IMR-90 (cell line): ENCODE results near the gene SCRN2. TPM values are rescaled to one million over a fixed set of nuclear protein-coding genes. Genes with fewer than 3 reads are reported as not detected.
A peak's percentile ranks its signal among the peaks of the same experiment; 100 is the strongest.

Experiments used
- ATAC-seq: fragments of 200-7000 bp; cut with Tn5 transposase; 2 replicates; pipeline ENCODE4 v1.9.1; 2020; ENCODE audit warnings: low read depth, mild to moderate bottlenecking, moderate library complexity
- Bru-seq: library from RNA; stranded (reverse); fragments of 400-500 nt; gene quantifications from one replicate; lab custom pipeline; 2021; lab: Mats Ljungman, UMichigan
- BruChase-seq, 2 experiments: library from RNA; stranded (reverse); fragments of 400-500 nt; gene quantifications; one replicate each; lab custom pipeline; 2021; lab: Mats Ljungman, UMichigan
- BruUV-seq: library from RNA; stranded (reverse); fragments of 400-500 nt; replicated peaks from 2 replicates; lab custom pipeline; 2021; lab: Mats Ljungman, UMichigan
- CTCF ChIA-PET: fragments of 300-600 bp; formaldehyde crosslinking; extraction: SDS; loops from one replicate; lab custom pipeline; 2021; ENCODE audit warnings: antibody characterized with exemption; lab: Yijun Ruan, JAX
- POLR2A ChIA-PET: fragments of 300-600 bp; sonication (Branson Sonifier 250); formaldehyde crosslinking; loops from one replicate; lab custom pipeline; 2022; ENCODE audit warnings: antibody characterized with exemption; ENCODE audit not compliant: unreplicated experiment; lab: Charles Lee
- DNase-seq: peaks from one replicate; pipeline ENCODE4 v3.0.0; 2013
- H2AFZ ChIP-seq: replicated peaks from 2 replicates; pipeline ENCODE3; 2013; ENCODE audit warnings: low read length, mild to moderate bottlenecking; ENCODE audit not compliant: poor library complexity
- H2AK5ac ChIP-seq: 2 replicates; pipeline ENCODE4 v1.6.1; 2013; ENCODE audit warnings: low read depth, low read length, inconsistent platforms
- H2AK9ac ChIP-seq: replicated peaks from 2 replicates; pipeline ENCODE3; 2013; ENCODE audit warnings: mild to moderate bottlenecking, low read depth, low read length, moderate library complexity; ENCODE audit not compliant: poor library complexity
- H2BK120ac ChIP-seq: 2 replicates; pipeline ENCODE4 v1.6.1; 2013; ENCODE audit warnings: low read depth, low read length, inconsistent platforms
- H2BK15ac ChIP-seq: 3 replicates; pipeline ENCODE4 v1.6.1; 2013; ENCODE audit warnings: low read depth, low read length, inconsistent platforms
- H2BK20ac ChIP-seq: 2 replicates; pipeline ENCODE4 v1.6.1; 2013; ENCODE audit warnings: low read depth, mild to moderate bottlenecking, inconsistent platforms, low read length, moderate library complexity
- H2BK5ac ChIP-seq: 2 replicates; pipeline ENCODE4 v1.6.1; 2013; ENCODE audit warnings: mild to moderate bottlenecking, low read depth, low read length, inconsistent platforms; ENCODE audit not compliant: poor library complexity, severe bottlenecking
- H3K14ac ChIP-seq: replicated peaks from 2 replicates; pipeline ENCODE4 v1.6.1; 2013; ENCODE audit warnings: low read depth, low read length, inconsistent platforms
- H3K18ac ChIP-seq: 2 replicates; pipeline ENCODE4 v1.6.1; 2013; ENCODE audit warnings: low read depth, low read length, control low read depth
- H3K23ac ChIP-seq: 2 replicates; pipeline ENCODE4 v1.6.1; 2013; ENCODE audit warnings: low read depth, low read length, inconsistent platforms
- H3K27ac ChIP-seq: 2 replicates; pipeline ENCODE4 v1.5.1; 2013; ENCODE audit warnings: mild to moderate bottlenecking, control low read depth, low read length; ENCODE audit not compliant: insufficient read depth
- H3K27me3 ChIP-seq: 2 replicates; pipeline ENCODE4 v1.6.1; 2013; ENCODE audit warnings: low read length; ENCODE audit not compliant: control insufficient read depth, insufficient read depth
- H3K36me3 ChIP-seq: 2 replicates; pipeline ENCODE4 v1.6.1; 2013; ENCODE audit warnings: low read length, mixed read lengths; ENCODE audit not compliant: control insufficient read depth, insufficient read depth
- H3K4ac ChIP-seq: 2 replicates; pipeline ENCODE4 v1.6.1; 2013; ENCODE audit warnings: low read depth, low read length, inconsistent platforms
- H3K4me1 ChIP-seq: 2 replicates; pipeline ENCODE4 v1.6.1; 2013; ENCODE audit warnings: low read length, mixed read lengths; ENCODE audit not compliant: control insufficient read depth, insufficient read depth
- H3K4me2 ChIP-seq: 2 replicates; pipeline ENCODE4 v1.6.1; 2013; ENCODE audit warnings: low read depth, mild to moderate bottlenecking, control low read depth, low read length, moderate library complexity
- H3K4me3 ChIP-seq: 2 replicates; pipeline ENCODE4 v1.5.1; 2013; ENCODE audit warnings: low read depth, mild to moderate bottlenecking, control low read depth, low read length, moderate library complexity; ENCODE audit not compliant: insufficient read depth
- H3K56ac ChIP-seq: 2 replicates; pipeline ENCODE4 v1.6.1; 2013; ENCODE audit warnings: low read length, inconsistent platforms; ENCODE audit not compliant: insufficient read depth; ENCODE audit errors: extremely low read depth
- H3K79me1 ChIP-seq, 2 experiments: 2 replicates each; pipeline ENCODE4 v1.6.1; 2013; ENCODE audit warnings: low read length in 2 of 2, inconsistent platforms in 1 of 2, low read depth in 1 of 2
- H3K9ac ChIP-seq: 2 replicates; pipeline ENCODE4 v1.6.1; 2013; ENCODE audit warnings: low read depth, low read length, control low read depth
- H3K9me1 ChIP-seq: 2 replicates; pipeline ENCODE4 v1.6.1; 2013; ENCODE audit warnings: low read length, inconsistent platforms; ENCODE audit not compliant: insufficient read depth
- H3K9me3 ChIP-seq: 2 replicates; pipeline ENCODE4 v1.6.1; 2013; ENCODE audit warnings: low read length; ENCODE audit not compliant: control insufficient read depth, insufficient read depth
- H4K20me1 ChIP-seq: 2 replicates; pipeline ENCODE4 v1.6.1; 2013; ENCODE audit warnings: low read length, inconsistent platforms; ENCODE audit not compliant: insufficient read depth
- H4K5ac ChIP-seq: 2 replicates; pipeline ENCODE4 v1.6.1; 2013; ENCODE audit warnings: mild to moderate bottlenecking, low read depth, low read length, control low read depth
- H4K8ac ChIP-seq, 2 experiments: 2 replicates each; pipeline ENCODE4 v1.6.1; 2013; ENCODE audit warnings: low read depth in 2 of 2, low read length in 2 of 2, control low read depth in 1 of 2, inconsistent platforms in 1 of 2
- H4K91ac ChIP-seq: 2 replicates; pipeline ENCODE4 v1.6.1; 2013; ENCODE audit warnings: low read depth, low read length, inconsistent platforms; ENCODE audit not compliant: insufficient read depth
- BHLHE40 ChIP-seq: fragments of 150-350 bp; IDR thresholded peaks from 2 replicates; pipeline ENCODE4 v1.6.1; 2016; ENCODE audit warnings: mild to moderate bottlenecking, low read depth, low read length
- CEBPB ChIP-seq: IDR thresholded peaks from 2 replicates; pipeline ENCODE4 v1.6.1; 2012; ENCODE audit warnings: low read depth, low read length, improper control_type of control experiment
- FOS ChIP-seq: fragments of 150-350 bp; IDR thresholded peaks from 2 replicates; pipeline ENCODE4 v1.6.1; 2016; ENCODE audit warnings: low read depth, low read length
- MXI1 ChIP-seq: IDR thresholded peaks from 2 replicates; pipeline ENCODE4 v1.6.1; 2012; ENCODE audit warnings: low read depth, mild to moderate bottlenecking, low read length, moderate library complexity, borderline replicate concordance
- NFE2L2 ChIP-seq: fragments of 150-350 bp; IDR thresholded peaks from 2 replicates; pipeline ENCODE4 v1.6.1; 2016; ENCODE audit warnings: low read depth, mild to moderate bottlenecking, low read length
- RAD21 ChIP-seq: IDR thresholded peaks from 2 replicates; pipeline ENCODE4 v1.6.1; 2012; ENCODE audit warnings: low read length, improper control_type of control experiment
- RFX5 ChIP-seq: IDR thresholded peaks from 2 replicates; pipeline ENCODE4 v1.8.0; 2012; ENCODE audit warnings: low read depth, mild to moderate bottlenecking, low read length, moderate library complexity
- SMC3 ChIP-seq: fragments of 150-350 bp; IDR thresholded peaks from 2 replicates; pipeline ENCODE4 v1.6.1; 2016; ENCODE audit warnings: low read depth, mild to moderate bottlenecking, antibody characterized with exemption, low read length, moderate library complexity
- WGBS, 2 experiments: methylation state at CpG; one replicate each; pipeline versions ENCODE4 v1.1.5 to v1.1.7; 2013; ENCODE audit warnings: missing lambda C conversion rate in 2 of 2; ENCODE audit not compliant: insufficient read length in 1 of 2; ENCODE audit errors: extremely low coverage in 2 of 2; 5-methylcytosine and 5-hydroxymethylcytosine counted together
- dilution Hi-C: fragments of 300-500 bp; cut with HindIII; formaldehyde crosslinking; loops from one replicate; pipeline ENCODE4 v1.14.3; 2018; ENCODE audit warnings: low sequenced_read_pairs; ENCODE audit not compliant: unreplicated experiment
- in situ Hi-C: fragments of 300-500 bp; cut with MboI; formaldehyde crosslinking; loops from 3 replicates; pipeline ENCODE4 v1.14.3; 2019; ENCODE audit warnings: low sequenced_read_pairs, inconsistent platforms, mixed read lengths
- intact Hi-C: fragments of 100-400 bp; cut with micrococcal nuclease; formaldehyde crosslinking; loops from 2 replicates; pipeline ENCODE4 v1.10.0; 2022
- long read RNA-seq: library from polyadenylated mRNA; unstranded; transcript quantifications from one replicate; pipeline ENCODE4 v2.0.0, GENCODE V29; 2021; ENCODE audit not compliant: unreplicated experiment
- polyA plus RNA-seq, 3 experiments: library from polyadenylated mRNA; depleted of rRNA; stranded (reverse); fragments of >200 nt; gene quantifications; 2 replicates each; pipeline ENCODE4 v1.2.3, GENCODE V29; 2012; ENCODE audit warnings: low replicate concordance in 1 of 3
- total RNA-seq: library from RNA; depleted of rRNA; stranded (reverse); fragments of >200 nt; gene quantifications from 2 replicates; pipeline ENCODE4 v1.2.3, GENCODE V29; 2012; rRNA removed
- TF ChIP-seq, protein P1 (sequence below): conservative IDR thresholded peaks from 2 replicates; pipeline ENCODE4 v1.5.1; 2012; ENCODE audit warnings: mild to moderate bottlenecking, low read depth, low read length, improper control_type of control experiment
- TF ChIP-seq, protein P2 (sequence below): fragments of 150-350 bp; IDR thresholded peaks from 2 replicates; pipeline ENCODE4 v1.6.1; 2017; ENCODE audit warnings: mild to moderate bottlenecking, antibody characterized with exemption, low read length, low read depth

Gene SCRN2
- total RNA-seq (14.7 and 17.2 TPM in 2 replicates), polyA plus RNA-seq (2012; rRNA removed) (27.6 and 31.0 TPM in 2 replicates), Bru-seq, nascent RNA (percentile 45 among the genes with signal in this experiment), BruChase-seq, experiment 1, labeled RNA remaining after a 6-hour chase (percentile 56 among the genes with signal in this experiment), BruChase-seq, experiment 2, labeled RNA remaining after a 2-hour chase (percentile 56 among the genes with signal in this experiment)
- 16.3 and 34.7 TPM in 2 replicates for polyA plus RNA-seq (2012; cell fraction: cytosol; rRNA removed)
- 122 and 248 TPM in 2 replicates for polyA plus RNA-seq (2012; cell fraction: nucleus; rRNA removed; ENCODE audit: low replicate concordance)
- long read RNA-seq, transcript SCRN2-201 (8 exons, 1,548 nt): major isoform, 13 of 38 reads
- long read RNA-seq, transcript SCRN2-212 (7 exons, 1,745 nt): minor isoform, 7 of 38 reads
- long read RNA-seq, partial matches to known transcripts: 4 of 38 reads
- long read RNA-seq, other reads (novel, unspliced or antisense): 13 of 38 reads

DNA sequence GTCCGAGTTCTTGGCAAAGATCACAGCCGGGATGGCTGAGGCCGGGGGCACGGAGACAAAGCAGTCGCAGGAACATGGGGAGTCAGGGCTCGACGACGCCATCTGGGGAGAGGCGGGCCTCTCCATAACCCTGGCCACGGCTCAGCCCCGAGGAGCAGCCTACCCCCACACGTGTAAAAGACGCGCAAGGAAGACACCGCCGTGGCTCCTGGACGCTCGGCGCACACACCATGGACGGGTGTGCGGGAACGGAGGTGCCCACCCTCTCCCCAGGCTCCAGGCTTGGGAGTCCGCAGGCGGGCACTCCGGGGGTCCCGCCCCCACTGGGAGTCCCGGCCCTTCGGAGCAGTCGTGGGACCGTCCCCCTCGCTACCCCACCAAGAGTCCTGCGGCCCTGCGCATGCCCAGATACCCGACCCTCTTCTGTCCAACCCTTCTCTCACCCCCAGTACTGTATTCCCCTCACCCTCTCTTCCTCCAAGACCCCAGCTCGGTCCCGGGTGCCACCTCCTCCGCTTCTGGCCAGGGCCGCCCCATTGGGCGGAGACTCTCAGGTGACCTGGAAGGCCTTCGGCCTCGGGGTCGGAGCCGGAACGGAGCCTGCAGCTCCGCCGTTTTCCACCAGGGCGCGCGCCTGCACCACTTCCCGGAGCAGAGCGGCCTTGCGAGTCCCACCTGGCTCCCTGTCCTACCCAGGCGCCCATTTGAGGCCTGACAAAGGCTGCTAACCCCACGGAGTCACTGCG, at the start of gene SCRN2:
SCRN2 (minus strand) TSS at position 532 of the 746 bp plus-strand sequence; CDS start at position 102, 430 bp downstream.
- peaks cover 4% of the 10 kb centered on the region; the same call in 1 of the 2 replicates for H3K9me1 ChIP-seq
- intact Hi-C loops (loop anchor here (1.0 to 5.0 kb wide), 3 partner anchors 49 to 177 kb away; no protein-coding TSS in a partner anchor), in situ Hi-C loops (loop anchor here (5.0 kb wide), 2 partner anchors 51 to 176 kb away; no protein-coding TSS in a partner anchor), dilution Hi-C loops (no loop called here)
- peak within 1 kb of the TSS; percentile 49 for H3K27ac ChIP-seq
- H3K23ac ChIP-seq: peak within 1 kb of the TSS; percentile 72; the same call in 1 of the 2 replicates
- DNase-seq (peak; percentile 68), ATAC-seq (peak; percentile 95)
- H4K5ac ChIP-seq: peak within 1 kb of the TSS; percentile 31
- peak within 1 kb of the TSS; percentile 90 for H3K4ac ChIP-seq
- peak within 1 kb of the TSS; percentile 43 for H2BK120ac ChIP-seq
- H4K20me1 ChIP-seq: no peaks in the 10 kb centered on the region
- peak within 1 kb of the TSS; percentile 98 for H2AFZ ChIP-seq
- H3K18ac ChIP-seq: peak within 1 kb of the TSS; percentile 8; the same call in 1 of the 2 replicates
- 2% methylated on average over 40 of the region's 55 CpGs; no CpG with 5 or more reads in 1 of the 2 experiments for WGBS, 2 experiments
- H2BK15ac ChIP-seq: no peak within 1 kb of the TSS
- H3K79me1 ChIP-seq: peaks cover 8 to 22% of the 10 kb centered on the region in 2 experiments; a peak in 3 of 4 replicates
- peak within 1 kb of the TSS; percentile 67 for H3K9ac ChIP-seq
- peak within 1 kb of the TSS; percentile 58; the same call in 1 of the 2 replicates for H3K56ac ChIP-seq
- ChIA-PET POLR2A (interaction anchor here (0.6 kb wide), 1 partner anchor 178 kb away, joined by 3 read pairs; no protein-coding TSS in a partner anchor), CTCF (interaction anchor here (0.6 to 4.4 kb wide), 7 partner anchors 19 to 106 kb away, joined by 3 to 47 read pairs (median 4); partner anchors contain the start of gene SP2)
- H3K14ac ChIP-seq: peak within 1 kb of the TSS; percentile 91
- H3K4me2 ChIP-seq: peak within 1 kb of the TSS; percentile 75
- peaks cover 10% of the 10 kb centered on the region for H3K27me3 ChIP-seq
- BruUV-seq: no TSS peak
- H4K8ac ChIP-seq: peak within 1 kb of the TSS; percentile 61 to 94
- H3K36me3 ChIP-seq: peaks cover 8% of the 10 kb centered on the region
- peak within 1 kb of the TSS; percentile 51; the same call in 1 of the 2 replicates for H2BK20ac ChIP-seq
- H2AK5ac ChIP-seq: peak within 1 kb of the TSS; percentile 35
- TF ChIP-seq FOS (no peak), RAD21 (peak; percentile 95), SMC3 (peak; percentile 99), RFX5 (no peak), BHLHE40 (no peak), CEBPB (no peak), MXI1 (peak; percentile 61; the same call in 1 of the 2 replicates), NFE2L2 (no peak)
- TF ChIP-seq, protein P1, sequence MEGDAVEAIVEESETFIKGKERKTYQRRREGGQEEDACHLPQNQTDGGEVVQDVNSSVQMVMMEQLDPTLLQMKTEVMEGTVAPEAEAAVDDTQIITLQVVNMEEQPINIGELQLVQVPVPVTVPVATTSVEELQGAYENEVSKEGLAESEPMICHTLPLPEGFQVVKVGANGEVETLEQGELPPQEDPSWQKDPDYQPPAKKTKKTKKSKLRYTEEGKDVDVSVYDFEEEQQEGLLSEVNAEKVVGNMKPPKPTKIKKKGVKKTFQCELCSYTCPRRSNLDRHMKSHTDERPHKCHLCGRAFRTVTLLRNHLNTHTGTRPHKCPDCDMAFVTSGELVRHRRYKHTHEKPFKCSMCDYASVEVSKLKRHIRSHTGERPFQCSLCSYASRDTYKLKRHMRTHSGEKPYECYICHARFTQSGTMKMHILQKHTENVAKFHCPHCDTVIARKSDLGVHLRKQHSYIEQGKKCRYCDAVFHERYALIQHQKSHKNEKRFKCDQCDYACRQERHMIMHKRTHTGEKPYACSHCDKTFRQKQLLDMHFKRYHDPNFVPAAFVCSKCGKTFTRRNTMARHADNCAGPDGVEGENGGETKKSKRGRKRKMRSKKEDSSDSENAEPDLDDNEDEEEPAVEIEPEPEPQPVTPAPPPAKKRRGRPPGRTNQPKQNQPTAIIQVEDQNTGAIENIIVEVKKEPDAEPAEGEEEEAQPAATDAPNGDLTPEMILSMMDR: peak; percentile 95
- TF ChIP-seq, protein P2, sequence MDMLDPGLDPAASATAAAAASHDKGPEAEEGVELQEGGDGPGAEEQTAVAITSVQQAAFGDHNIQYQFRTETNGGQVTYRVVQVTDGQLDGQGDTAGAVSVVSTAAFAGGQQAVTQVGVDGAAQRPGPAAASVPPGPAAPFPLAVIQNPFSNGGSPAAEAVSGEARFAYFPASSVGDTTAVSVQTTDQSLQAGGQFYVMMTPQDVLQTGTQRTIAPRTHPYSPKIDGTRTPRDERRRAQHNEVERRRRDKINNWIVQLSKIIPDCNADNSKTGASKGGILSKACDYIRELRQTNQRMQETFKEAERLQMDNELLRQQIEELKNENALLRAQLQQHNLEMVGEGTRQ: peak; percentile 52
- H2BK5ac ChIP-seq: peak within 1 kb of the TSS; percentile 14
- H3K4me3 ChIP-seq: peak within 1 kb of the TSS; percentile 57
- H3K4me1 ChIP-seq: peaks cover 8% of the 10 kb centered on the region
- no peaks in the 10 kb centered on the region for H3K9me3 ChIP-seq
- H4K91ac ChIP-seq: peak within 1 kb of the TSS; percentile 54
- peak within 1 kb of the TSS; percentile 35 for H2AK9ac ChIP-seq
